K562 (cell line): ENCODE data around the gene SYNGR4. TPM values are rescaled to one million over a fixed set of nuclear protein-coding genes. Genes with fewer than 3 reads are reported as not detected.

Experiments
- ATF1 ChIP-seq, 2 experiments: fragments of 450-650 bp in 1 of 2; IDR thresholded peaks; 2 replicates each; pipeline ENCODE4 v1.6.1; 2016; ENCODE audit warnings: missing compliant biosample characterization in 1 of 2, missing genetic modification characterization in 1 of 2
- CTCFL ChIP-seq: IDR thresholded peaks from 2 replicates; pipeline ENCODE4 v1.6.1; 2011; ENCODE audit warnings: borderline replicate concordance, low read depth, mild to moderate bottlenecking, moderate library complexity, low read length; ENCODE audit not compliant: insufficient read depth, poor library complexity, severe bottlenecking
- FOXA1 ChIP-seq: fragments of 450-650 bp; IDR thresholded peaks from 2 replicates; pipeline ENCODE4 v1.6.1; 2016; ENCODE audit warnings: mild to moderate bottlenecking, borderline replicate concordance
- HNRNPL ChIP-seq: fragments of 200-400 bp; formaldehyde crosslinking; IDR thresholded peaks from 2 replicates; pipeline ENCODE4 v1.6.1; 2017; ENCODE audit warnings: low read depth, mild to moderate bottlenecking, low read length
- MAZ ChIP-seq, 2 experiments: fragments of 450-650 bp in 1 of 2; sonication (generic) in 1 of 2; formaldehyde crosslinking; IDR thresholded peaks in 1 of 2; conservative IDR thresholded peaks in 1 of 2; 2 replicates each; pipeline versions ENCODE4 v1.4.0 to v1.5.0; 2020; ENCODE audit warnings: mild to moderate bottlenecking in 1 of 2, missing genetic modification reagents in 1 of 2
- NFXL1 ChIP-seq: fragments of 450-650 bp; formaldehyde crosslinking; IDR thresholded peaks from 2 replicates; pipeline ENCODE4 v1.4.0; 2021; ENCODE audit warnings: mild to moderate bottlenecking
- NFYB ChIP-seq: IDR thresholded peaks from 2 replicates; pipeline ENCODE4 v1.6.1; 2011; ENCODE audit warnings: mild to moderate bottlenecking, moderate library complexity; ENCODE audit not compliant: insufficient read length; ENCODE audit errors: extremely low read depth
- NR2C1 ChIP-seq, 2 experiments: fragments of 450-650 bp; IDR thresholded peaks; 2 replicates each; pipeline ENCODE4 v1.6.1; 2017; ENCODE audit warnings: mild to moderate bottlenecking in 2 of 2, antibody characterized with exemption in 1 of 2, inconsistent platforms in 1 of 2, missing compliant biosample characterization in 1 of 2, missing genetic modification characterization in 1 of 2
- STAG1 ChIP-seq: sonication (generic); formaldehyde crosslinking; IDR thresholded peaks from 2 replicates; pipeline ENCODE4 v1.5.0; 2020; ENCODE audit warnings: missing genetic modification reagents, borderline replicate concordance
- SUPT5H ChIP-seq: fragments of 450-650 bp; IDR thresholded peaks from 2 replicates; pipeline ENCODE4 v1.6.1; 2016
- ZHX1 ChIP-seq: fragments of 150-350 bp; conservative IDR thresholded peaks from 2 replicates; pipeline ENCODE4 v1.6.1; 2014; ENCODE audit warnings: low read length
- ZNF407 ChIP-seq: fragments of 450-650 bp; IDR thresholded peaks from 2 replicates; pipeline ENCODE4 v1.6.1; 2016; ENCODE audit warnings: low read depth
- polyA plus RNA-seq, 8 experiments: library from polyadenylated mRNA; depleted of rRNA in 4 of 8; stranded (reverse) in 5 of 8; unstranded in 3 of 8; fragments of >200 nt; fragmentation: Nextera tagmentation in 2 of 8; fragmentation: Illumina TruSeq in 1 of 8; extraction: Ambion mirVana in 2 of 8; extraction: Trizol in 1 of 8; gene quantifications; 2 replicates each; pipeline versions ENCODE4 v1.2.1 to v1.2.3, GENCODE V29; 2011 to 2014; ENCODE audit warnings: inconsistent platforms in 1 of 8, missing spikeins in 1 of 8
- total RNA-seq, 7 experiments: library from RNA; depleted of rRNA in 6 of 7; stranded (reverse); fragments of >200 nt in 6 of 7; fragmentation: Illumina TruSeq in 2 of 7; extraction: Trizol in 2 of 7; gene quantifications; 2 replicates each; pipeline versions ENCODE4 v1.2.1 to v1.2.3, GENCODE V29; 2011 to 2021; ENCODE audit warnings: low replicate concordance in 1 of 7

The SYNGR4 gene
- total and polyA plus RNA-seq, 9 of the 15 experiments (the other 6 are each of a cell fraction or from before 2014, with no cell fraction given): 0.07 to 0.14 TPM; not detected in 7

GRCh38 chr19:48418317-48419064, 54.3 kb downstream of the SYNGR4 start (continued):
- TF ChIP-seq STAG1 (CRISPR knock-in tag) (no peak), ZHX1 (no peak), NR2C1 (IDR thresholded peaks at IDR 0.05) (no peak), NR2C1 (tag; IDR thresholded peaks at IDR 0.05) (no peak), HNRNPL (no peak), NFXL1 (no peak), ZNF407 (no peak), SUPT5H (peak; percentile 38; the same call in 1 of the 2 replicates), CTCFL (peak; percentile 82), ATF1 (CRISPR knock-in tag; IDR thresholded peaks at IDR 0.05) (no peak), ATF1 (tag; IDR thresholded peaks at IDR 0.05) (no peak), FOXA1 (no peak), MAZ (CRISPR knock-in tag; conservative IDR thresholded peaks at IDR 0.05 in 1 of 2, IDR thresholded peaks at IDR 0.05 in 1 of 2) (peak in 1 of 2 experiments; percentile 54; a peak in 1 of 4 replicates), NFYB (no peak)
